ENCODE results near the gene MYBPH.
A peak's percentile ranks its signal among the peaks of the same experiment; 100 is the strongest.

The MYBPH gene

GRCh38 chr1:203178083-203178482, 2.5 kb upstream of the MYBPH start:
- no peak for DNase-seq

DNA sequence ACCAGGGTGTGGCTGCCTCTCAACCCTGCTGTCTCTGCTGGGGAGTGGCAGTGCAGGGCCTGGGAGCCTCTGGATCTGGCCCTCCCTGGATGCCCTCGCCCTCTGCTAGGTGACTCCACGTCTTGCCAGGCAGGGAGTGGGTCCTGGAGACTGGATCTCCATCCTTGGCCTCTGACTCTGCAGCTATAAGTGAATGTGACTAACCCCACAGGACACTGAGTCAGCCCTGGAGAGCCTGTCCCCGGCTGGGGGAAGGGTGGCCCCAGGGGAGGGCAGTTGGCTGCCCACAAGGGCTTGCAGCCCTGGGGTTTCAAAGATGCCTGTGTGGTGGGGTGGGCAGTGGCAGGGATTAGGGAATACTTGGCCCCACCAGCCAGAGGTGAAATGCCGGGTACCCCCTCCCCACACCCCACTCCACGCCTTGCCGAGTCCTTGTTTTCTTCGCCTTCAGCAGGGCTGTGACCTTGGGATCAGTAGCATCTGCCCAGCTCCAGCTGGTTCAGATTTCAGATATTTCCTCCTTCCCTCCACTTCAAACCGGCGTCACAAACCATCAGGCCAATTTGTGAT, 1.9 kb upstream of the MYBPH start:
- DNase-seq, result no peak

DNA sequence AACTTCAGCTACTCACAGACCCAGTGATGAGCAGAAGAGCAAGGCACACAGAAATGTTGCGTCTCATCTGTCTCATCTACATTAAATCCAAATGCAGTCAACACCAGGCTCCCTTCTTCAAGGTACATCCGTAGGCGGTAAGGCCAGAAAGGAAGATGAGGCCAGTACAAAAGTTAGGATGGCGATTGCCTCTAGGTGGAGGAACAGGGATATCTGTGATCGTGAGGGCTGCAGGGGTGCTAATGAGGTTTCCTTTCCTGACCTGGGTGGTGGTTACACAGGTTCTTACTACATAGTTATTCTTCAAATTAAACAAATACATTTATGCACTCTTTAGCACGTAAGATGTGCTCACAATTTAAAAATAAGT, 1.4 kb upstream of the MYBPH start:
- DNase-seq, result no peak

DNA sequence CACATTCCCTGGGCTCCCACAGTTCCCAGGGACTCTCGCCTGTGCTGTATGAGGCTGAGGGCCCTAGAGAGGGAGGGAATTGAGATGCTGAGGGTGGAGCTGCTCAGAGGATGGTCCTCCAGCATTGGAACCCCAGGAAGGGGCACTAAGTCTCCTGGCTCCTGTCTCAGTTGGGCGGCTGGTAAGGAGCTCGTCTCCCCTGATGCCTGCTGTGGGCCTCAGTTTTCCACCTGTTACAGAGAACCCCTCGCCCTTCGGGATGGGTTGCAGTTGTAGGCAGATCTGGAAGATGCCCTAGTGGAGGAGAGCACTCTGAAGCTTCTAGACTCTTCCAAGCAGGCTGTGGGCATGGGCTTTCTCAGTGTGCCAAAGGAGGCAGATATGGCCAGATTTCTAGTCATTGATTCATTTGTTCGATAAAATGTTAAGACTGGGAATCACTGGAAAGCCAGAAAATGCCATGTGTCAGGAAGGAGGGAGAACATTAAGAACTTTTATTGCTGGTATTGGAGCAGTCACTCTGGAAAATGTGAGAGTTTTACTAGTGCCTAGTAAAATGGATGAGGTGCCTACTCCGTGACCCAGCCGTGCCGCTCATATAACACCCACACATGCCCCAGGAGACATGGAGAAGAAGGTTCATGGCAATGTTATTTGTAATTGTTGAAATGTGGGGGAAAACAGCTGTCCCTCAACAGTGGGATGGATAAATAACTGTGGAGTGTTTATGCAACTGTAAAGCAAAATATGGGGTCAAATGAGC, 828 bp upstream of the MYBPH start:
- DNase-seq, result no peak

DNA sequence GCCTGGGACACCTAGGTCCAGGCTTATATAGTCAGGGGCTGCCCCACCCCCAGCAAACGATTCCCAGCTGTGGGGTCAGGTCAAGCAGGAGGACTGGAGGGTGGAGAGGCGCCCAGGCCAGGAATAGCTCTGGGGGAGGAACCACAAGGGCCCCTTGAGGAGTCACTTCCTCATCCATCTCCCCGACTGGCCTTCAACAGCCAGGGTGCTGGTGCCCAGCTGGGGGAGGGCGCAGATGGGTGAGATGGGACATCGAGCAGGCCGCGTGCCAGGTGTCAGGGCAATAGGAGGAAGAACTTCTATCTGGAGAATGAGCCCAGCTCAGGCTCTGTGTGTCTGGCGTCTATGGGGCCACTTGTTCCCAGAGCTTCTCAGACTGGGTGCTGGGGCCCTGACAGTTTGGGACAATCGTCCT, 208 bp upstream of the MYBPH start:
- DNase-seq, result peak in 1 of 2 experiments; percentile 5

DNA sequence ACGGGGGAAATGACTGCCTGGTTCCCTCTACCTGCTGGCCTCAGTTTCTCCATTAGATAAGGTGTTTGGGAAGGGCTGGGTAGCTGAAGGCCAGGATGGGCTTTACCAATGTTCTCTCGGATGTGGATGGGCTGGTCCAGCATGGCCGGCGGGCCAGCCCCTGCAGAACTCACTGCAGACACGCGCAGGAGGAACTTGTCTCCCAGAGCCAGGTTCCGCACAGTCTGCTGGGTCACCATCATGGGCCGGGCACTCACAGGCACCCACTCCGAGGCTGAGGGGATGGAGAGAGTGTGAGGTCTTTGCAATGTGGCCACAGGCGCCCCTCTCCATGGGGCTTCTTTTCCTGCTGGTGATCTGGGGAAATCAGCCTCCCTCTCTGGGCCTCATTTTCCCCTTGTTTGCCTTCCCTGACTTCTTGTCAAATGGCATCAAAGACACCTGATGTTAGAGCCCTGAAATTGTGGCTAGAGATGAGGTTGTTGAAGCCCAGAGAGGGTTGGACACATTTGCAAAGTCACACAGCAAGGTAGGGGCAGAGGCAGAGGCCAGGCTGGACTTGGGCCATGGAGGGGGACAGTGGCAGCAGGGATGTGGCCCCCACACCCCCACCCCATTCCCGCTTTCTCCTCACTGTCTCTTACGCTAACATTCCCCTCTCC, 1.2 kb downstream of the MYBPH start:
- no peak for DNase-seq

DNA sequence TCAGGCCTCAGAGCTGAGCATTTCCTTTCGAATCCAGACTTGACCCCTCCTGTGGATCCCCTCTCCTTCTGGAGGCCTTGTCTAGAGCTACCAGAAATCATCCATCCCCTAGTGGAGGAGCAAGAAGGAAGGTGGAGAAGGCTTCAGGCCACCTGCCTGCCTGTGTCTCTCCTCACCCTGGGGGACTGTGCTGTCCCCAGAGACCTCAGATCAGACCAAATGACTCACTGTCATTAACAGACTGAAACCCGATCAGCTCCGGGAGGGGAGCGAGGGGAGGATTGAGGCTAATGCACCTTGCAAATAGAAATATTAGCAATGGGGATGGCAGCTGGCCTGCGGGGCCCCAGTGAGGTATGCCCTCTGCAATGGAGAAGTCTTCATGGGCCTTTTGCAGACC, 2.1 kb downstream of the MYBPH start:
- DNase-seq, result no peak

GRCh38 chr1:203173011-203173555, 2.5 kb downstream of the MYBPH start:
- DNase-seq, result no peak

- peak; percentile 11 to 14 for DNase-seq
Observed at GRCh38 chr1:203172184-203173010, 3.2 kb downstream of the MYBPH start.

GRCh38 chr1:203171341-203172183, 4.1 kb downstream of the MYBPH start:
- DNase-seq, result no peak

DNA sequence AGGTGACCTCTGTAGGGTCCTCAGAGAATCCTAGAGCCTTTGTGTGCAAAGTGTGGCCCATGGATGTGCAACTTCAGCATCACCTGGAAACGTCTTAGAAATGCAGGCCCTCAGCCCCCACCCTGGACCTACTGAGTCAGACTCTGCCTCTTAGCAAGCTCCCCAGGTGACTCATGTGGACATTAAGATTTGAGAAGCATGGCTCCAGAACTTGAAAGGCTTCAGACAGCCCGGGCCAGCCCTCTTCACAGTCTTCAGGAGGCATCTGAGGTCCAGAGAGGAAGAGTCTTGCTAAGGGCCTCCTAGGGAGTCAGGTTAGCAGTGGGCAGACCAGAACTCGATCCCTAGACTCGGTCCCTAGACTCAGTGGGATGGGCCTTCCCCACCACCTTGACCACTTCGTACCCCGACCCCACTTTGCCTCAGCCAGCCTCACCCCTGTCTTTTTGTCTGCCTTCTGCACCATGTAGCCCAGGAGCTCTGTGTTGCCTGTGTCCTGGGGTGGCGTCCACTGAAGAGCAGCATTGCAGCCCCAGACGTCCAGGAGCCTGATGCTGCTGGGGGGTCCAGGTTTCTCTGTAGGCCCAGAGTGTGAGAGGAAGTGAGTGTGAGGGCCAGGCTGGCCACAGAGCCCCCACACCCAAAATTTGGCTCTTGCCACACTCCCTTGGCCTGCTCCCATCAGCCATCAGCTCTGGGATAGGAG, 4.8 kb downstream of the MYBPH start:
- no peak for DNase-seq

- DNase-seq, result no peak
Observed at GRCh38 chr1:203169770-203170520, 5.7 kb downstream of the MYBPH start.

- DNase-seq, result no peak
Observed at GRCh38 chr1:203168991-203169390, 6.6 kb downstream of the MYBPH start.

- no peak for DNase-seq
Observed at GRCh38 chr1:203168256-203168786, 7.3 kb downstream of the MYBPH start.

DNA sequence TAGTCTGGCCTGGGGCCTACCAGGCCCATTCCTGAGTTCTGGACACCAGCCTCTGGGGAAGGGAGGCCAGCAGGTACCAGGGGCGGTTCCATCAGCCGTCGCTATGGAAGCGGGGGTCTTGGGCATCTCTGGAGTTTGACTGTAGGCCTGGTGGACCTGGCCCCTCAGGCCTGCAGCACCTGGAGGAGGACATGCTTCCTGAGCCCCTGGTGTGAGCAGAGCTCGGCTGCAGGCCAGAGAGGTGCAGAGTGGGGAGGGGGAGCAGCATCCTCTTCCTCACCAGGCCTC, 7.8 kb downstream of the MYBPH start:
- DNase-seq, result no peak

DNA sequence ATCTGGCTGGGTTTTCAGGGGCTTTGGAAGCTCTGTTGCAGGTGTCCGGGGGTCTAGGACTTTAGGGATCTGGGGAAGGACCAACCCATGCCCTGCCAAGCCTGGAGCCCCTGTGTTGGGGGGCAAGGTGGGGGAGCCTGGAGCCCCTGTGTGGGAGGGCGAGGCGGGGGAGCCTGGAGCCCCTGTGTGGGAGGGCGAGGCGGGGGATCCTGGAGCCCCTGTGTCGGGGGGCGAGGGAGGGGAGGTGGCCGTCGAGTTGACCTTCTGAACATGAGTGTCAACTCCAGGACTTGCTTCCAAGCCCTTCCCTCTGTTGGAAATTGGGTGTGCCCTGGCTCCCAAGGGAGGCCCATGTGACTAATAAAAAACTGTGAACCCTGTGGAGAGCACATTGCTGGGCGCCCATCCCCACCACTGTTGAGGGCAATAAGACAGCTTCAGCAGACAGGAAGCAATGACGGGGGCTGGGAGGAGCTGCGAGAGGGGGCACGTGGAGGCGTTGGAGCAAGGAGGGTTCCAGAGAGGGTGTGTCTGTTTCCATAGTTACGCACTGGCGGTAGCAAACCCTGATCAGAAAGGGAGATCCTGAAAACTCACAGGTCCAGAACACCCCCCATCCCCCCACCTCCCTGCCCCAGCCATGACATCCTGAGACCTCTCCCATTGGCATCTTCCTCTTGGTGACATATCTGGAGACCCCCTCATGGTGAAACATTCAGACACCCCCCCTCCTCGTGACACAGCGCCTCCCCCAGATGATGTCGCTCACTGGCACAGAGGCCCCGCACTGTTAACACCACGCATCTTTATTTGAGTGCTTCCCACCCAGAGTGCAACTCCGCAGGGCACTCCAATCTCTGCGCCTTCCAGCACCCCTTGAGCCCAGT, 8.4 kb downstream of the MYBPH start:
- no peak for DNase-seq

- DNase-seq, result no peak
Observed at GRCh38 chr1:203166192-203166940, 9.3 kb downstream of the MYBPH start.

DNA sequence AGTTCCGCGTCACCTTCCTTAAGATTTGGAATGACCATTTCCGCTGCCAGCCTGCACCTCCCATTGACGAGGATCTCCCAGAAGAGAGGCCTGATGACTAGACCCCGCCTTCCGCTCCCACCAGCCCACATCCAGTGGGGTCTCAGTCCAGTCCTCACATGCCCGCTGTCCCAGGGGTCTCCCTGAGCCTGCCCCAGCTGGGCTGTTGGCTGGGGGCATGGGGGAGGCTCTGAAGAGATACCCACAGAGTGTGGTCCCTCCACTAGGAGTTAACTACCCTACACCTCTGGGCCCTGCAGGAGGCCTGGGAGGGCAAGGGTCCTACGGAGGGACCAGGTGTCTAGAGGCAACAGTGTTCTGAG, 9.8 kb downstream of the MYBPH start:
- no peak for DNase-seq
